GM19240 (cell line): ENCODE measurements around the gene EMX1.

Experiments
- DNase-seq: peaks from one replicate; pipeline ENCODE4 v3.0.0; 2011; ENCODE audit warnings: low spot score; ENCODE audit not compliant: insufficient read length

EMX1 gene

GRCh38 chr2:72942881-72943418 is 25.6 kb downstream of the EMX1 start:
- no peak for DNase-seq

DNA sequence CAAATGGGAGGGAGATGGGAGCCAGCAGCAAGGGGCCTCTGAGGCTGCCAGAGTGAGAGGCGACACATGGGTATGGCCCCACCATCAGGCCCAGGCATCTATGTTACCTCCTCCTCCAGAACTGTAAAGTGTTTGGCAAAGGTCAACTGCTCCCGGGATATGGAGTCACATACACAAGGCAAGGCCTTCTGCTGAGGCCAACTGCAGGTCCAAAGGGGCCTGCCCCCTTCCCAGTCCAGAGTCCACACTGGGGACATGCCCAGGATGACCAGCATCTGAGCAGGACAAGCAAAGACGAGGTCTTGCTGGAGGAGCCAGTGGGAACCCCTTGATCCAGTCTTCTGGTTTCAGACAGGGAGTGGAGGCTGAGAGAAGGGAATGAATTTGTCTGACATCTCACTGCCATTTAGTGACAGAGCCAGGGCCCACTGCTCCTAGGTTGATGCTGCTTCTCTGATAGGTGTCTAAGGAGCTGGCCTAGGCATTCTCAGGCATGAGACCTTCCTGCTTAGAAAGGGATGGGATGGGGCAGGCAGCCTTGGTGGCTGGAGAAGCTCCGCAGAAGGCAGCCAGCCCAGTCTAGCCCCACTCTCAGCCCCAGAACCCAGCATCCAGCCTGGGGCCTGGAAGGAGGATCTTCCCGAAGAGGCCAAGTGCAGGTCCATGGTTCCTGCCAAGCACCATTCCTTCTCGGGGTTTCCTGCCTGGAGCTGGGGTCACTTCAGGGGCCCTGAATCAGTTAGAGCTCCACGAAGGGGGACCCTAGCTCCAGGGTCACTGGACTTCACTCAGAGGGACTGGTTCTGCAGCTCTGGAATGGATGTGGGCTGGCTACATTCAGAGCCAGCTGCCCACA is 26.4 kb downstream of the EMX1 start:
- no peak for DNase-seq

GRCh38 chr2:72944804-72945449 is 27.6 kb downstream of the EMX1 start:
- DNase-seq, result no peak

GRCh38 chr2:72945450-72946019 is 28.2 kb downstream of the EMX1 start:
- no peak for DNase-seq

- DNase-seq, result no peak
Observed at GRCh38 chr2:72946466-72946865, 29.1 kb downstream of the EMX1 start.

DNA sequence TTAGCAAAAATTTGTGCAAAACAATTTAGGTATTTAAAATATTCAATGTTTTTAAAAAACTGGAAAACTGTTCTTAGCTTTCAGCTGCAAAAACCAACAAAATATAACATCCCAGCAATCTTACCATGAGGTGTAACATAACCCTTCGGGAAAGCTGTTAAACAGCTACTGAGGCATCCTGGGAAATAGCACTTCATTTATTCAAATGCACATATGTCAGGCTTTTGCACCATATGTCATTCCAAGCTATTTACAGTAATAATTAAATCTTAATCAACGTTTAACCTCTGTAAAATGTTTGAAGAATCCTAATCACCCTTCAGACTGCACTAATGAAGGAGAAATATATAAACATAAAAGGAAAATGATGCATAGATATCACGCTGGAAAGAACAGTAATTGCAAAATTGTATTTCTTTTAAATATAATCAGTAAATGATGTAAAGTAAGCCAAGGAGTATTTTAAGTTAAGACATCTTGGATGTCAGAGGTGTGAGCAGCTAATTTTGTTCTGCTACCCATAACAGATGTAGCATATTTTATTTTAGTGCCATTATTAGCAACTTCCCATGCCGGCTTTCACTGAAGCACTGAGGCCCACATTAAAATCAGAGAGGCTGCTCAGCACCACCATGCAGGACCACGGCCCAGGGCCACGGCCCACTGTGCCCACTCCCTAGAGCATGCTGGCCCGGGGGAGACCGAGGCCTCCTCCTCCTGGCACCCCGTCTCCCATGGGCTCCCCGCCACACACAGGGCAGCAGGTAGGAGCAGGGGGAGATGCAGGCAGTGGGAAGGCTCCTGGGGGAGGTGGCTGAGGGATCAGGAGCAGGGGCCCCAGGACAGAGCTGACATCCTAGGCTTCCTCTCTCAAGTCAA is 30.9 kb downstream of the EMX1 start:
- no peak for DNase-seq

DNA sequence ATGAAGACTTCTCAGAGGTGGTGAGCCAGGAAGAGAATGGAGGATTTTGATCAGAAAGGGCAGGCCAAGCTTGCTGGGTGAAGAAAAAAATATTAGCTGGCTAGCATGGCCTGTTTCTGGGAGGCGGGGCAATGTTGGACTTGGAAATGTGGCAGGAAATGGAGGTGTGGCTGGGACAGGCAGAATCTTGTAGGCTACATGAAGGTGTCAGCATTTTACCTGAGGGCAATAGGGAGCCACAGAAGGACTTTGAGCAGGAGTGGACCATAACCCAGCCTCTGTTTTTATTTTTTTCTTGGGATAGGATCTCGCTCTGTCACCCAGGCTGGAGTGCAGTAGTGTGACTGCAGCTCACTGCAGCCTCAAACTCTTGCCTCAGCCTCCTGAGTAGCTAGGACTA is 31.7 kb downstream of the EMX1 start:
- DNase-seq, result no peak

DNA sequence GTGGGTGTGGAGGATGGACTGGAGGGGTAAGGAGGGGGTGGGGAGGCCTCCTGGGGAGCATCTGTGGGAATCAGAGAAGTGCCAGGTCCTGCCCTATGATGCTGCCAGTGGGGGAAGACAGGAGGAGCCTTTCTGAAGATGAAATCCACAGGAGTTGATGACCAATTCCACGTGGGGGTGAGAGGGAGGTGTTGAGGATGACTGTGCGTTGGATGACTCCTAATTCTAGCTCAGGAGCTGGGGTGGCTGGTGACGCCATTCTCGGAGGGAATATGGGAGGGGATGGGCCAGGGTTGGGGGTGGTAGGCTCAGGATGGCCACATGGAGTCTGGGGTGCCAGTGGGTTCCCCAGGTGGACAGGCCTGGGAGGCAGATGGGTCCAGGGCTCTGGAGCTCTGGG is 32.3 kb downstream of the EMX1 start:
- no peak for DNase-seq

GRCh38 chr2:72950558-72951255 is 33.4 kb downstream of the EMX1 start:
- DNase-seq, result no peak

GRCh38 chr2:72951303-72952095 is 34.2 kb downstream of the EMX1 start:
- DNase-seq, result no peak

DNA sequence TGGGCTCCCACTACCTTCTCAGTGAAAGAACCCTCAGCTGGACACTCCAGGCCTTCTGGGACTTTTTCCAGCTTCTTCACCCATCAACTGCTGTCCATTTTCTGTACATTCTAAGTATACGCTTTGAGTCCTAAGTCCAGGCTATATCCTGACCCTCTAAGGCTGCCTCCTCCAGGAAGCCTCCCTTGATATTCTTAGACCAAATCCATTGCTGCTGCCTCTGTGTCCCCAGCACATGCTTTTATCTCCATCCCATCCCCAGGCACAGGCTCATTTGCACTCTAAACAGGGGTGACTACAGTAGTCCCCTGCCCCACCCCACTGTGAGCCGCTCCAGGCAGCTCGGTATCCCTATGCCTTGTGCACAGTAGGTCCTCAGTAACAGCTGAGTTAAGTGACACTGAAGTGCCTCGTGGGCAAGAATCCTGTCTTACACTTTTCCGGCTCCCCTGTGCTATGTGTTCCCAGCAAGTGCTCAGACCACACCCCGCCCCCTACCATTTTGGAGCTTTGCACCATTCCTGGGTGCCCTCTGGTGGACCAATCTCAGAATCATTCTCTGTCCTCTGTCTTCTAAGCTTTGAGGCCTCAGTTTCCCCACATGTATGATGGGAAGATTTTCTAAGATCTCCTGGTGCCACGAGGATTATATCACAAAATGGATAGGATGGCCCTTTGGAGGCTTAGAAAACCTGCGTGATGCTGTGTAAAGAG is 34.9 kb downstream of the EMX1 start:
- DNase-seq, result no peak

DNA sequence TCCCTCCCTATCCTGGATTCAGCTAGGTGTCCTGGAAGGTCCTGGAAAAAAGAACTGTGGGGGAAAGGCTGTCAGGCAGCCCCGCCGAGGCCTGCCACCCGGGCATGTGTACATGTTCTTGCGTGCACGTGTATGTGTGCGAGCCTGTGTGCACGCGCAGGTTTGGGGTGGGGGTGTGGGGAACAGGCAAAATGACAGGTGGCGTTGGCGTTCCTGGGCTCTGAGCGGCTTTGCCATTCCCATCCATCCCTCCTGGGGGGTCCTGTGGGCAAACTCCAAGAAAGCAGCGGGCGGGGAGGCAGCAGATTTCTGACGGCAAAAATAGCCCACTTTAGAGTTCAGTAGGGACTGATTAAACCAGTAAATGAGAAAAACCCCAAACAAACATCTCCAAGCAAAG is 35.6 kb downstream of the EMX1 start:
- DNase-seq, result no peak

GRCh38 chr2:72953528-72953927 is 36.2 kb downstream of the EMX1 start:
- no peak for DNase-seq

DNA sequence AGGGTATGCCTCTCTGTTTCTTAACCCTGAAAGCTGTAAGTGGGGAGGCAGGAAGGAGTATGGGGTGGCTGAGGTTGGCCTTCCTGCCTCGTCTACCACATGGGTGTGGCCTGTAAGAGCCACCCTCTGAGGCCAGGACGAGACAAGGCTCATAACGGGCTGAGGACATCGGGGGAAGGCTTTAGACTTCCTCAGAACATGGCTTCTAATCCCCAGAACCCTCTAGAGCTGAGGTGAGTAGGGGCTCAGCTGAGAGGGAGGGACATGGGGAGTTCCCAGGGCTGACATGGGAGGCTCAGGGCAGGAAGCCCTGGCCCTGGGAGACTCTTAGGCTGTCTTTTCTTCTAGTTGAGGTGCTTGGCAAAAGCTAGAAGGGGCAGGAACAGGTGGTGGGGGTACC is 36.7 kb downstream of the EMX1 start:
- no peak for DNase-seq

DNA sequence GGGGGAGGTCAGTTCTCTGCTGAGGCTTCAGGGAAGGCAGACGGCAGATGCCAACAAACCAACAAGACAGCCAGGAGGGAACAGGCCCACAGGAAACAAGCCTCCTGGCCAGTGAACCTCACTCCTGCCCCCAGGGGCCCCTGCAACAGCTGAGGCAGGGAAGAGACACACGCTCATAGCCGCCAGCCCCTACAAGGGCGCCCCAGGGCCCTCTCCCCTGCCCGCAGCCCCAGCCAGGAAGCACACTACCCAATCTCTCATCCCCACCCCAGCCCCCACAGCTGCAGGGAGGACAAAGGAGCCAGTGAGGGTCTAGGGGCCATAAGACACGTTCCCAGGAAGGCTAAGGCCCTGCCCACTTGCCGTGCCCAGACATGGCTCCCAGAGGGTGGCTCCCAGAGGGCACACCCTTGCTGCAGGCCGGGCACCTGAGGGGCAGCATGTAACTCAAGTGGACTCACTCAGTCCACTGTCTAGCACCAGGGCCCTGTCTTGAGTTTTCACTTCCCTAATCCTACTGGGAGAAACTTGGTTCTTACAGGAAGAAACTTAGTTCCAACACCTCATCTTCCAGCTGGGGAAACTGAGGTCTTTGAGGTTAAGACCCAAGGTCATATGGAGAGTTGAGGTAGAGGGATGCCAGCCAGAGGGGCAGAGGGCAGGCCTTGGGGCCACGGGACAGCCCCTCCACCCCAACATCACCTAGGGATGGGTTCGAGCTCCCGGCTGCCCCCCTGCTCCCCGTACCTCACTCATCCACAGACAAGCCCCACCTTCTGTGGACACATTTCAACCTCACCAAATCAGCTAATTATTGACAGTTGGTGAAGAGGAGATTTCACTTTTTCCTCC is 37.3 kb downstream of the EMX1 start:
- no peak for DNase-seq

DNA sequence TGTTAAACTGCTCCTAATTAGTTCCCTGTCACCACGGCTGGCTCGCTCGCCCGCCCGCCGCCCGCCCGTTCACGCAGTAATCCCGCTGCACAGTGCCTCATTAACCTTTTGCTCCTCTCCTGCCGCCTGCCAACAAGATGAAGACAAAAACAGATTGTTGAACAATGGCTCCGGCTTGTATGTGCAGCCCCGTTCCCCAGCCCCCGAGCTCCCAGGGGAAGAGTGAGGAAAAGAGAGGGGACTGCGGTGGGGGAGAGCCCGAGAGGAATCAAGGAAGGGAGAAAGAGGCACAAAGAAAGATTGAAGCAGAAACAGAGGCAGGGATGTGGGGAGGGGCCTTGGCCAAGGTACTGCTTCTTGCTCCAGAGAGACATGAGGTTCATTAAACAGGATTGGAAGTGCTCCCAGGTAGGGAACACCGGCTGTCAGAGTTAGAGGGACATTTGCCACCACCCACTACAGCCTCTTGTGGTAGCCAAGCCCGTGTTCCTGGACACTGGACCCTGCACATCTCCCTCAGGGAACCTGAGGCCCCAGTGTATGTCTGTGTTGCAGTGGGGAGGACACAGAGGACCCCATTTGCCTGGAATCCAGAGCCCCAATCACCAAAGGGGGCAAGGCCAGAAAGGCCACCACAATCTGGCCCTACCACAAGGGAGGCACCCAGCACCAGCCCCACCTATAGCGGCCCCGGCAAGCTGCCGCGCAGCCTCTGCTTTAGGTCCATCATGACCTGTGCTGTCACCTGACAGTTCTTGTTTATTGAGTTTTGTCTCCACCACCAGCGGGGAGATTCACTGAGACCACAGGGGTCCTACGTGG is 38.1 kb downstream of the EMX1 start:
- DNase-seq, result no peak

- no peak for DNase-seq
Observed at GRCh38 chr2:72956050-72956395, 38.7 kb downstream of the EMX1 start.

- no peak for DNase-seq
Observed at GRCh38 chr2:72956936-72957335, 39.6 kb downstream of the EMX1 start.
